ENCODE measurements around the gene ARSB. TPM values are rescaled to one million over a fixed set of nuclear protein-coding genes. Genes with fewer than 3 reads are reported as not detected.
A peak's percentile ranks its signal among the peaks of the same experiment; 100 is the strongest.

The ARSB gene
- total and polyA plus RNA-seq, 4 donors = 19.8 to 21.8 (median 20.9) TPM

GRCh38 chr5:78781611-78782286 lies 203.4 kb downstream of the ARSB start:
- Histone ChIP-seq H3K4me1 (ENCODE audit: control insufficient read depth, insufficient read depth, low read length) (no peaks in the 10 kb centered on the region), H3K27me3 (ENCODE audit: control insufficient read depth, insufficient read depth, low read length) (no peaks in the 10 kb centered on the region), H3K4me3 (ENCODE audit: low read depth, low read length) (no peak overlapping the region), H3K9me3 (ENCODE audit: control insufficient read depth, insufficient read depth, low read length) (no peaks in the 10 kb centered on the region), H3K36me3 (ENCODE audit: control insufficient read depth, insufficient read depth, low read length) (no peaks in the 10 kb centered on the region), H3K27ac (ENCODE audit: low read depth, low read length) (no peak overlapping the region)
- peak in 1 of 6 donors; percentile 19 for DNase-seq (ENCODE audit: low read depth in 4 of 6, low spot score in 6 of 6)
- WGBS (ENCODE audit: insufficient coverage) = 75% methylated on average over 3 of the region's 7 CpGs

DNA sequence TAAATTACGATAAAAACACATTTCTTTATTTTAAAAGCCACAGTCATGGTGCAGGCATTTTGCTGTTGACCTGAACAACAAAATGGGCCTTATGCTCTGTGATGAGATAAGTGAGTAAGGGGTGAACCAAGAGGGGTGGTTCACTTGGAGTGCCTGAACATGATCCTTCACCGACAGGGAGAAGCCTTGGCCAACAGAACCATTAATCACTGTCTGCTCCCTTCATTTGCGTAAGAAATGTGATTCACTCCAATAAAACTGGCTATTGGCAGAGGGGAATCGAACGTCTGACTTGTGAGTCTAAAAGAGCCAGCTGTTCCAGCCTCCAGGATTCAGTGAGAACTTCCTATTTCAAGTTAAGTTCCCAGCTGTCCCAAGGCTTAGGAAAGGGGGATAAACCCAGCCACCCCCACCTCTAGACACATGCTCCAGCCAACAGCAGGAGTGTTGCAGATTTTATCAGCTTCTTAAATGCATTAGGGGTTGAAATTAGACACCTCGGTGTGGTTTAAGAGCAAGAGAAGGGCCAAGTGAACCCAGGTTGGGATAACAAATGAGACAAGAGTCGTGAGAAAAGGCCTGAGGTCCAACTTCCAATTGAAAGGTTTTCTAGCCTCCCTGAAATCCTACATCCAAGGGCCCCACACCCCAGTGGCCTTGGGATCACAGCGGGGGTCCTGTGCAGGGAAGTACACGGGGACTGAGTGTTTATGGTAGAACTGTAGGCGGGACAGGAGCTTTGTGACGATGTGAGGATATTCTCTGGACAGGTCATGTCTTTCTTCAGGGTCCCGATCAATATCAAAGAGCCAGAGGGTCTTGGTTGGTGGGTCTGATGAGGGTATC lies 205.1 kb downstream of the ARSB start:
- Histone ChIP-seq H3K9me3 (ENCODE audit: control insufficient read depth, insufficient read depth, low read length) (no peaks in the 10 kb centered on the region), H3K36me3 (ENCODE audit: control insufficient read depth, insufficient read depth, low read length) (no peaks in the 10 kb centered on the region), H3K27ac (ENCODE audit: low read depth, low read length) (no peak overlapping the region), H3K4me1 (ENCODE audit: control insufficient read depth, insufficient read depth, low read length) (no peaks in the 10 kb centered on the region), H3K27me3 (ENCODE audit: control insufficient read depth, insufficient read depth, low read length) (no peaks in the 10 kb centered on the region), H3K4me3 (ENCODE audit: low read depth, low read length) (no peak overlapping the region)
- DNase-seq (ENCODE audit: low read depth in 4 of 6, low spot score in 6 of 6) = no peak
- WGBS (ENCODE audit: insufficient coverage) = 73% methylated on average over 3 of the region's 12 CpGs

- Histone ChIP-seq H3K4me1 (ENCODE audit: control insufficient read depth, insufficient read depth, low read length) (no peaks in the 10 kb centered on the region), H3K4me3 (ENCODE audit: low read depth, low read length) (no peak overlapping the region), H3K9me3 (ENCODE audit: control insufficient read depth, insufficient read depth, low read length) (no peaks in the 10 kb centered on the region), H3K36me3 (ENCODE audit: control insufficient read depth, insufficient read depth, low read length) (no peaks in the 10 kb centered on the region), H3K27me3 (ENCODE audit: control insufficient read depth, insufficient read depth, low read length) (no peaks in the 10 kb centered on the region), H3K27ac (ENCODE audit: low read depth, low read length) (no peak overlapping the region)
- 96% methylated on average over 3 of the region's 4 CpGs for WGBS (ENCODE audit: insufficient coverage)
- no peak for DNase-seq (ENCODE audit: low read depth in 4 of 6, low spot score in 6 of 6)
Measured at GRCh38 chr5:78779262-78779661, 205.8 kb downstream of the ARSB start.

DNA sequence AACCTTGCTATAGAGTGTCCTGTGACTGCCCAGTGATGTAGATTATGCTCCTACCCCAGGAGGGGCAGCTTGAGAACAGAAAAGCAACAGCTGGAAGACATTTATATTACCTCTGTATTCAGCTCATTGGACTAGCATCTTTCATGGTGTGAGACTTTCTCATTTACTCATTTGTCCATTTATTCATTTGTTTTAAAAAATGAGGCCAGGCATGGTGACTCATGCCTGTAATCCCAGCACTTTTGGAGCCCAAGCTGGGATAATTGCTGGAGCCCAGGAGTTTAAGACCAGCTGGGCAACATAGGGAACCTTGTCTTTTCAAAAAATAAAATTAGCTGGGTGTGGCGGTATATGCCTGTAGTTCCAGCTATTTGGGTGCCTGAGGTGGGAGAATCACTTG lies 206.6 kb downstream of the ARSB start:
- WGBS (ENCODE audit: insufficient coverage) = 100% methylated on average over 1 of the region's 1 CpG
- H3K4me3 ChIP-seq (ENCODE audit: low read depth, low read length) = no peak overlapping the region
- H3K36me3 ChIP-seq (ENCODE audit: control insufficient read depth, insufficient read depth, low read length) = no peaks in the 10 kb centered on the region
- H3K9me3 ChIP-seq (ENCODE audit: control insufficient read depth, insufficient read depth, low read length) = no peaks in the 10 kb centered on the region
- no peak for DNase-seq (ENCODE audit: low read depth in 4 of 6, low spot score in 6 of 6)
- no peaks in the 10 kb centered on the region for H3K4me1 ChIP-seq (ENCODE audit: control insufficient read depth, insufficient read depth, low read length)
- H3K27ac ChIP-seq (ENCODE audit: low read depth, low read length) = no peak overlapping the region
- H3K27me3 ChIP-seq (ENCODE audit: control insufficient read depth, insufficient read depth, low read length) = no peaks in the 10 kb centered on the region

DNA sequence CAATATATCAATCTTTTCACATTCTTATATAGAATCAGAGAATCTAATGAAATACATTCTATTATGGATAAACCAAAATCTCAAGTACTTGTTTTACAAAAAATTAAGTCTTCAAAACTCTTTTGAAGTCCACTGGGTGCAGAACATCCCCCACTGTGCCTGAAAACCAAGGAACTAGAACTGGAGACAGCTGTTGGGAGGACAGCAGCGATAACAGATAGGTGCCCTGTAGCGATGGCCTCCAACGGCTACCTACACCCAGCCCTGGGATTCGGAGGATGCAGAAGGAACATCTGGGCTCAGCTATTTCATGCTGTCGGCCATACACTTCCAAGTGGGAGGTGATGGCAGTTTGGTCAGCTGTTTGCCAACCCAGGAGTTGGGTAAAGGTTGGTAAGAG lies 207.2 kb downstream of the ARSB start:
- H3K27me3 ChIP-seq (ENCODE audit: control insufficient read depth, insufficient read depth, low read length) = no peaks in the 10 kb centered on the region
- H3K36me3 ChIP-seq (ENCODE audit: control insufficient read depth, insufficient read depth, low read length) = no peaks in the 10 kb centered on the region
- DNase-seq (ENCODE audit: low read depth in 4 of 6, low spot score in 6 of 6) = no peak
- H3K9me3 ChIP-seq (ENCODE audit: control insufficient read depth, insufficient read depth, low read length) = no peaks in the 10 kb centered on the region
- 95% methylated on average over 4 of the region's 5 CpGs for WGBS (ENCODE audit: insufficient coverage)
- H3K4me3 ChIP-seq (ENCODE audit: low read depth, low read length) = no peak overlapping the region
- no peaks in the 10 kb centered on the region for H3K4me1 ChIP-seq (ENCODE audit: control insufficient read depth, insufficient read depth, low read length)
- H3K27ac ChIP-seq (ENCODE audit: low read depth, low read length) = no peak overlapping the region

DNA sequence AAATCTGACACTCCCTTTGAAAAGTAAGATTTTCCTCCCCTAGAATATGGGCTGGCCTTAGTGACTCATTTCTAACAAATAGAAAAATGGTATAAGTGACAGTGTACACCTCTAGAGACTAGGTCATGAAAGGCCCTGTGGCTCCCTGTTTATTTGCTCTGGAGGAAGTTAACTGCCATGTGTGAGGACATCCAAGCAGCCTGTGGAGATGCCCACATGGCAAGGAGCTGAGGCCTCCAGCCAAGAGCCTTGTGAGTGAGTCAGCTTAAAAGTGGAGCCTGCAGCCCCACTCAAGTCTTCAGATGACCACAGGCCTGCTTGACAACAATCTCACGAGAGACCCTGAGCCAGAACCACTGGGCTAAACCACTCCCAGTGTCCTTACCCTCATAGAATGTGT lies 208.5 kb downstream of the ARSB start:
- no peak overlapping the region for H3K27ac ChIP-seq (ENCODE audit: low read depth, low read length)
- H3K4me3 ChIP-seq (ENCODE audit: low read depth, low read length) = no peak overlapping the region
- H3K27me3 ChIP-seq (ENCODE audit: control insufficient read depth, insufficient read depth, low read length) = no peaks in the 10 kb centered on the region
- no peak for DNase-seq (ENCODE audit: low read depth in 4 of 6, low spot score in 6 of 6)
- WGBS (ENCODE audit: insufficient coverage) = no CpG with 5 or more reads among the region's 1 CpG
- H3K9me3 ChIP-seq (ENCODE audit: control insufficient read depth, insufficient read depth, low read length) = no peaks in the 10 kb centered on the region
- no peaks in the 10 kb centered on the region for H3K36me3 ChIP-seq (ENCODE audit: control insufficient read depth, insufficient read depth, low read length)
- H3K4me1 ChIP-seq (ENCODE audit: control insufficient read depth, insufficient read depth, low read length) = no peaks in the 10 kb centered on the region

GRCh38 chr5:78773655-78774054 lies 211.5 kb downstream of the ARSB start:
- Histone ChIP-seq H3K9me3 (ENCODE audit: control insufficient read depth, insufficient read depth, low read length) (no peaks in the 10 kb centered on the region), H3K4me3 (ENCODE audit: low read depth, low read length) (no peak overlapping the region), H3K27me3 (ENCODE audit: control insufficient read depth, insufficient read depth, low read length) (no peaks in the 10 kb centered on the region), H3K4me1 (ENCODE audit: control insufficient read depth, insufficient read depth, low read length) (no peaks in the 10 kb centered on the region), H3K36me3 (ENCODE audit: control insufficient read depth, insufficient read depth, low read length) (no peaks in the 10 kb centered on the region), H3K27ac (ENCODE audit: low read depth, low read length) (no peak overlapping the region)
- no peak for DNase-seq (ENCODE audit: low read depth in 4 of 6, low spot score in 6 of 6)
- 90% methylated on average over 6 of the region's 8 CpGs for WGBS (ENCODE audit: insufficient coverage)

- H3K4me3 ChIP-seq (ENCODE audit: low read depth, low read length) = no peak overlapping the region
- H3K36me3 ChIP-seq (ENCODE audit: control insufficient read depth, insufficient read depth, low read length) = no peaks in the 10 kb centered on the region
- H3K4me1 ChIP-seq (ENCODE audit: control insufficient read depth, insufficient read depth, low read length) = no peaks in the 10 kb centered on the region
- DNase-seq (ENCODE audit: low read depth in 4 of 6, low spot score in 6 of 6) = no peak
- WGBS (ENCODE audit: insufficient coverage) = 57% methylated on average over 8 of the region's 13 CpGs
- H3K27ac ChIP-seq (ENCODE audit: low read depth, low read length) = no peak overlapping the region
- no peaks in the 10 kb centered on the region for H3K27me3 ChIP-seq (ENCODE audit: control insufficient read depth, insufficient read depth, low read length)
- no peaks in the 10 kb centered on the region for H3K9me3 ChIP-seq (ENCODE audit: control insufficient read depth, insufficient read depth, low read length)
Measured at GRCh38 chr5:78771260-78772205, 213.6 kb downstream of the ARSB start.

- Histone ChIP-seq H3K27me3 (ENCODE audit: control insufficient read depth, insufficient read depth, low read length) (no peaks in the 10 kb centered on the region), H3K9me3 (ENCODE audit: control insufficient read depth, insufficient read depth, low read length) (no peaks in the 10 kb centered on the region), H3K27ac (ENCODE audit: low read depth, low read length) (no peak overlapping the region), H3K4me3 (ENCODE audit: low read depth, low read length) (no peak overlapping the region), H3K36me3 (ENCODE audit: control insufficient read depth, insufficient read depth, low read length) (no peaks in the 10 kb centered on the region), H3K4me1 (ENCODE audit: control insufficient read depth, insufficient read depth, low read length) (no peaks in the 10 kb centered on the region)
- no peak for DNase-seq (ENCODE audit: low read depth in 4 of 6, low spot score in 6 of 6)
- 70% methylated on average over 4 of the region's 7 CpGs for WGBS (ENCODE audit: insufficient coverage)
Measured at GRCh38 chr5:78768781-78769380, 216.2 kb downstream of the ARSB start.
